Astrocyte (in vitro differentiated cells and primary cell): ENCODE data around the gene MLST8.

ENCODE experiments used
- EZH2 ChIP-seq: IDR thresholded peaks from 2 replicates; pipeline ENCODE4 v1.6.1; 2012; ENCODE audit warnings: mild to moderate bottlenecking, low read length, inconsistent platforms; ENCODE audit not compliant: insufficient read depth
- TF ChIP-seq, protein P1 (sequence below): IDR thresholded peaks from 2 replicates; pipeline ENCODE4 v1.5.1; 2011; ENCODE audit warnings: low read depth, mild to moderate bottlenecking, inconsistent platforms, low read length, moderate library complexity; ENCODE audit not compliant: insufficient read depth

DNA sequence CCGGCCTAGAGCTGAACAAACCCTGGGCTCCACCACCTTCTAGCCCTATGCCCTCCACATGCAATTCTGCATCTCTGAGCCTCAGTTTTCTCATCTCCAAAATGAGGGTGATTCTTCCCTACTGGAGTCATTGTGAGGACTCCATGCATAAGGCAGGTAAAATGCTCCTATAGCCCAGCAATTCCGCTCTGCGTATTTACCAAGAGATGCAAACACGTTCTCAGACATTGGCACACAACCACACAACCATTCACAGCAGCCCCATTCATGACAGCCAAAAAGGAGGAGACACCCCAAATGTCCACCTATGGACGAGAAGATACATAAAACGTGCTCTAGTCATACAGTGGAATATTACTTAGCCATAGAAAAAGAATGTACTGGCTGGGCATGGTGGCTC lies 4.9 kb upstream of the MLST8 start:
- TF ChIP-seq, protein P1, sequence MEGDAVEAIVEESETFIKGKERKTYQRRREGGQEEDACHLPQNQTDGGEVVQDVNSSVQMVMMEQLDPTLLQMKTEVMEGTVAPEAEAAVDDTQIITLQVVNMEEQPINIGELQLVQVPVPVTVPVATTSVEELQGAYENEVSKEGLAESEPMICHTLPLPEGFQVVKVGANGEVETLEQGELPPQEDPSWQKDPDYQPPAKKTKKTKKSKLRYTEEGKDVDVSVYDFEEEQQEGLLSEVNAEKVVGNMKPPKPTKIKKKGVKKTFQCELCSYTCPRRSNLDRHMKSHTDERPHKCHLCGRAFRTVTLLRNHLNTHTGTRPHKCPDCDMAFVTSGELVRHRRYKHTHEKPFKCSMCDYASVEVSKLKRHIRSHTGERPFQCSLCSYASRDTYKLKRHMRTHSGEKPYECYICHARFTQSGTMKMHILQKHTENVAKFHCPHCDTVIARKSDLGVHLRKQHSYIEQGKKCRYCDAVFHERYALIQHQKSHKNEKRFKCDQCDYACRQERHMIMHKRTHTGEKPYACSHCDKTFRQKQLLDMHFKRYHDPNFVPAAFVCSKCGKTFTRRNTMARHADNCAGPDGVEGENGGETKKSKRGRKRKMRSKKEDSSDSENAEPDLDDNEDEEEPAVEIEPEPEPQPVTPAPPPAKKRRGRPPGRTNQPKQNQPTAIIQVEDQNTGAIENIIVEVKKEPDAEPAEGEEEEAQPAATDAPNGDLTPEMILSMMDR = no peak
- no peak for TF ChIP-seq EZH2
